H1 (cell line): ENCODE data around the gene FXN. TPM values are rescaled to one million over a fixed set of nuclear protein-coding genes. Genes with fewer than 3 reads are reported as not detected.

Experiments
- CTCF ChIA-PET: fragments of 300-600 bp; sonication (Branson Sonifier 250); formaldehyde crosslinking; loops from one replicate; lab custom pipeline; 2021; ENCODE audit not compliant: partially characterized antibody; lab: Charles Lee
- POLR2A ChIA-PET: fragments of 300-600 bp; sonication (Branson Sonifier 250); formaldehyde crosslinking; loops from one replicate; lab custom pipeline; 2021; ENCODE audit warnings: inconsistent platforms; ENCODE audit not compliant: partially characterized antibody; lab: Charles Lee
- DNase-seq, 2 experiments: peaks; one replicate each; pipeline versions ENCODE4 v3.0.0 to v3.0.0-alpha.2; 2010 to 2022; ENCODE audit warnings: low spot score in 2 of 2, low read depth in 1 of 2, mixed read lengths in 1 of 2
- FAIRE-seq: peaks from 2 replicates; lab custom pipeline; 2011; peaks lifted over from hg19 to GRCh38; lab: Jason Lieb, UNC
- H2AFZ ChIP-seq: 2 replicates; pipeline ENCODE4 v1.8.1; 2012; ENCODE audit warnings: low read length, inconsistent platforms
- H2AK5ac ChIP-seq: 2 replicates; pipeline ENCODE4 v1.6.1; 2013; ENCODE audit warnings: low read depth, low read length
- H2BK120ac ChIP-seq: replicated peaks from 2 replicates; pipeline ENCODE3; 2013; ENCODE audit warnings: low read depth, low read length, inconsistent platforms
- H2BK12ac ChIP-seq: 2 replicates; pipeline ENCODE4 v1.6.1; 2013; ENCODE audit warnings: low read depth, low read length
- H2BK15ac ChIP-seq: 2 replicates; pipeline ENCODE4 v1.6.1; 2013; ENCODE audit warnings: low read length
- H2BK20ac ChIP-seq: 2 replicates; pipeline ENCODE4 v1.6.1; 2013; ENCODE audit warnings: low read length
- H2BK5ac ChIP-seq: 2 replicates; pipeline ENCODE4 v1.6.1; 2013; ENCODE audit warnings: low read depth, low read length
- H3K14ac ChIP-seq: 2 replicates; pipeline ENCODE4 v1.6.1; 2013; ENCODE audit warnings: inconsistent platforms; ENCODE audit not compliant: insufficient read length
- H3K18ac ChIP-seq: 2 replicates; pipeline ENCODE4 v1.6.1; 2013; ENCODE audit warnings: low read length; ENCODE audit errors: extremely low read depth
- H3K23ac ChIP-seq: 2 replicates; pipeline ENCODE4 v1.6.1; 2013; ENCODE audit warnings: inconsistent platforms; ENCODE audit not compliant: insufficient read length
- H3K23me2 ChIP-seq: 2 replicates; pipeline ENCODE4 v1.6.1; 2013; ENCODE audit warnings: low read depth, low read length
- H3K27ac ChIP-seq: 2 replicates; pipeline ENCODE4 v1.6.1; 2011; ENCODE audit warnings: low read depth, low read length, inconsistent platforms
- H3K27me3 ChIP-seq, 4 experiments: replicated peaks in 1 of 4; 1 replicate in 1 of 4; 2 replicates in 3 of 4; pipeline versions ENCODE4 v1.6.1 to v1.8.1; 2011 to 2013; ENCODE audit warnings: low read length in 3 of 4, mild to moderate bottlenecking in 3 of 4, inconsistent platforms in 2 of 4, mixed read lengths in 2 of 4, moderate library complexity in 1 of 4; ENCODE audit not compliant: control insufficient read depth in 3 of 4, insufficient read depth in 3 of 4; ENCODE audit errors: extremely low read depth in 1 of 4
- H3K36me3 ChIP-seq, 4 experiments: 2 replicates each; pipeline versions ENCODE4 v1.6.1 to v1.8.1; 2011 to 2013; ENCODE audit warnings: mild to moderate bottlenecking in 4 of 4, low read length in 3 of 4, moderate library complexity in 2 of 4, control low read depth in 1 of 4, inconsistent platforms in 1 of 4; ENCODE audit not compliant: insufficient read depth in 4 of 4, control insufficient read depth in 2 of 4
- H3K4ac ChIP-seq: replicated peaks from 2 replicates; pipeline ENCODE3; 2013; ENCODE audit warnings: low read length, low read depth, mixed read lengths, inconsistent platforms; ENCODE audit not compliant: insufficient read length
- H3K4me1 ChIP-seq, 4 experiments: replicated peaks in 1 of 4; 1 replicate in 1 of 4; 2 replicates in 3 of 4; pipeline versions ENCODE4 v1.6.1 to v1.8.1; 2011 to 2013; ENCODE audit warnings: low read length in 3 of 4, inconsistent platforms in 2 of 4, mixed read lengths in 1 of 4; ENCODE audit not compliant: insufficient read depth in 4 of 4, control insufficient read depth in 3 of 4
- H3K4me2 ChIP-seq, 2 experiments: 2 replicates each; pipeline versions ENCODE4 v1.6.1 to v1.8.1; 2011 to 2013; ENCODE audit warnings: low read depth in 2 of 2, low read length in 2 of 2, control low read depth in 1 of 2, inconsistent platforms in 1 of 2, mild to moderate bottlenecking in 1 of 2; ENCODE audit not compliant: insufficient read depth in 1 of 2
- H3K4me3 ChIP-seq, 4 experiments: fragments of 200-600, 300-600 bp in 1 of 4; sonication (generic), shearing (Covaris generic), sonication (Bioruptor Twin) in 1 of 4; 2 replicates each; pipeline versions ENCODE4 v1.5.1 to v1.8.1; 2011 to 2016; ENCODE audit warnings: low read length in 4 of 4, low read depth in 3 of 4, control low read depth in 2 of 4, inconsistent platforms in 2 of 4, mild to moderate bottlenecking in 2 of 4, mixed read lengths in 1 of 4, moderate library complexity in 1 of 4; ENCODE audit not compliant: insufficient read depth in 2 of 4; ENCODE audit errors: extremely low read depth in 1 of 4
- H3K56ac ChIP-seq: replicated peaks from 2 replicates; pipeline ENCODE3; 2013; ENCODE audit warnings: low read depth, mild to moderate bottlenecking, mixed read lengths, low read length, inconsistent platforms; ENCODE audit not compliant: insufficient read length
- H3K79me1 ChIP-seq: 2 replicates; pipeline ENCODE4 v1.6.1; 2013; ENCODE audit warnings: low read depth, low read length, control low read depth
- H3K79me2 ChIP-seq, 2 experiments: 2 replicates each; pipeline versions ENCODE4 v1.6.1 to v1.8.1; 2012 to 2013; ENCODE audit warnings: low read length in 2 of 2, mild to moderate bottlenecking in 2 of 2, inconsistent platforms in 1 of 2; ENCODE audit not compliant: insufficient read depth in 2 of 2, control insufficient read depth in 1 of 2
- H3K9ac ChIP-seq, 4 experiments: replicated peaks in 1 of 4; 1 replicate in 1 of 4; 2 replicates in 3 of 4; pipeline versions ENCODE4 v1.6.1 to v1.8.1; 2011 to 2013; ENCODE audit warnings: low read depth in 3 of 4, low read length in 3 of 4, control low read depth in 2 of 4, mild to moderate bottlenecking in 2 of 4, moderate library complexity in 2 of 4, inconsistent platforms in 1 of 4; ENCODE audit errors: extremely low read depth in 1 of 4
- H3K9me3 ChIP-seq, 2 experiments: 2 replicates each; pipeline versions ENCODE4 v1.6.1 to v1.8.1; 2012 to 2013; ENCODE audit warnings: mild to moderate bottlenecking in 2 of 2, moderate library complexity in 2 of 2, control low read depth in 1 of 2, inconsistent platforms in 1 of 2, low read depth in 1 of 2, low read length in 1 of 2, mixed read lengths in 1 of 2; ENCODE audit not compliant: insufficient read depth in 2 of 2
- H4K20me1 ChIP-seq, 2 experiments: replicated peaks in 1 of 2; 2 replicates each; pipeline versions ENCODE3 to v1.8.1; 2011 to 2013; ENCODE audit warnings: inconsistent platforms in 2 of 2, low read length in 2 of 2, mild to moderate bottlenecking in 1 of 2; ENCODE audit not compliant: insufficient read depth in 2 of 2, control insufficient read depth in 1 of 2
- H4K5ac ChIP-seq: 2 replicates; pipeline ENCODE4 v1.6.1; 2013; ENCODE audit warnings: low read length, low read depth, mixed read lengths, inconsistent platforms; ENCODE audit not compliant: insufficient read length
- H4K8ac ChIP-seq: 2 replicates; pipeline ENCODE4 v1.8.0; 2013; ENCODE audit warnings: mild to moderate bottlenecking, moderate library complexity, low read length, inconsistent platforms; ENCODE audit not compliant: insufficient read depth; ENCODE audit errors: extremely low read depth
- H4K91ac ChIP-seq: replicated peaks from 2 replicates; pipeline ENCODE3; 2013; ENCODE audit warnings: low read length, mixed read lengths, inconsistent platforms; ENCODE audit not compliant: insufficient read length
- BCL11A ChIP-seq, 2 experiments: IDR thresholded peaks; one replicate each; pipeline ENCODE4 v1.6.1; 2011; ENCODE audit warnings: low read depth in 2 of 2, low read length in 2 of 2, mild to moderate bottlenecking in 2 of 2
- BRCA1 ChIP-seq: IDR thresholded peaks from 2 replicates; pipeline ENCODE4 v1.6.1; 2012; ENCODE audit warnings: low read depth, low read length, improper control_type of control experiment
- CREB1 ChIP-seq: IDR thresholded peaks from 2 replicates; pipeline ENCODE4 v1.6.1; 2012; ENCODE audit warnings: inconsistent platforms
- GABPA ChIP-seq: IDR thresholded peaks from 2 replicates; pipeline ENCODE4 v1.6.1; 2011; ENCODE audit warnings: mild to moderate bottlenecking, low read length, moderate library complexity, borderline replicate concordance; ENCODE audit not compliant: insufficient read depth
- HDAC6 ChIP-seq: IDR thresholded peaks from one replicate; pipeline ENCODE4 v1.7.1; 2012; ENCODE audit warnings: low read depth, mild to moderate bottlenecking, inconsistent platforms, low read length, moderate library complexity
- MAX ChIP-seq: IDR thresholded peaks from 2 replicates; pipeline ENCODE4 v1.6.1; 2012; ENCODE audit warnings: inconsistent platforms
- NANOG ChIP-seq: IDR thresholded peaks from 2 replicates; pipeline ENCODE4 v1.6.1; 2011; ENCODE audit warnings: low read length, low read depth, mild to moderate bottlenecking, inconsistent platforms; ENCODE audit not compliant: insufficient read depth, poor library complexity, severe bottlenecking
- NRF1 ChIP-seq: IDR thresholded peaks from 2 replicates; pipeline ENCODE4 v1.6.1; 2011; ENCODE audit warnings: mild to moderate bottlenecking, low read depth, low read length, improper control_type of control experiment
- RFX5 ChIP-seq: IDR thresholded peaks from 2 replicates; pipeline ENCODE4 v1.6.1; 2011; ENCODE audit warnings: low read depth, low read length, improper control_type of control experiment, borderline replicate concordance
- RXRA ChIP-seq: IDR thresholded peaks from 2 replicates; pipeline ENCODE4 v1.6.1; 2011; ENCODE audit warnings: low read depth, mild to moderate bottlenecking, low read length, moderate library complexity; ENCODE audit not compliant: insufficient read depth
- SIRT6 ChIP-seq: IDR thresholded peaks from one replicate; pipeline ENCODE4 v1.7.1; 2012; ENCODE audit warnings: low read length, inconsistent platforms
- TCF12 ChIP-seq: IDR thresholded peaks from 2 replicates; pipeline ENCODE4 v1.6.1; 2011; ENCODE audit warnings: low read depth, mild to moderate bottlenecking, low read length
- USF2 ChIP-seq: IDR thresholded peaks from 2 replicates; pipeline ENCODE4 v1.6.1; 2011; ENCODE audit warnings: low read length, improper control_type of control experiment
- YY1 ChIP-seq: IDR thresholded peaks from 2 replicates; pipeline ENCODE4 v1.6.1; 2011; ENCODE audit warnings: low read depth, mild to moderate bottlenecking, low read length
- WGBS, 2 experiments: shearing (Covaris generic) in 1 of 2; methylation state at CpG; one replicate each; pipeline versions ENCODE4 v1.1.6 to v1.1.7; 2013 to 2015; ENCODE audit warnings: low lambda C conversion rate in 2 of 2, mixed read lengths in 2 of 2, inconsistent platforms in 1 of 2, low coverage in 1 of 2, missing lambda C conversion rate in 1 of 2; ENCODE audit not compliant: insufficient replicate concordance in 2 of 2, insufficient coverage in 1 of 2, insufficient read length in 1 of 2; ENCODE audit errors: extremely low coverage in 1 of 2, missing lambda C conversion rate in 1 of 2; 5-methylcytosine and 5-hydroxymethylcytosine counted together
- polyA plus RNA-seq, 7 experiments: library from polyadenylated mRNA; depleted of rRNA in 3 of 7; stranded (reverse) in 5 of 7; unstranded in 2 of 7; fragments of >200 nt in 5 of 7; fragments of 200-250 nt in 2 of 7; gene quantifications; 1 replicate in 5 of 7; 2 replicates in 1 of 7; 4 replicates in 1 of 7; pipeline versions ENCODE4 v1.2.1 to v1.2.3, GENCODE V29; 2011 to 2013; ENCODE audit warnings: missing spikeins in 2 of 7, mixed read lengths in 2 of 7
- total RNA-seq: library from RNA; stranded (reverse); fragmentation: NEBNext Ultra II Directional; extraction: Animal tissue kit (Norgen Biotek cat#: 25700); gene quantifications from 2 replicates; pipeline ENCODE4 v1.2.1, GENCODE V29; 2021

The FXN gene
- total and polyA plus RNA-seq, 2 of the 8 experiments (the other 6 are each of a cell fraction or from before 2014, with no cell fraction given) = 34.2 to 37.5 TPM

- H3K4ac ChIP-seq = no peak overlapping the region
- WGBS, 2 experiments = 93% methylated on average over 5 of the region's 5 CpGs; no CpG with 5 or more reads in 1 of the 2 experiments
- H3K36me3 ChIP-seq = peaks cover 0 to 4% (median 3%) of the 10 kb centered on the region in 4 experiments; a peak in 2 of 8 replicates
- no peak overlapping the region for H2BK120ac ChIP-seq
- POLR2A ChIA-PET = interaction anchor here (1.2 to 1.8 kb wide), 2 partner anchors 14 to 124 kb away, joined by 3 read pairs; no protein-coding TSS in a partner anchor
- no peak overlapping the region for H3K27ac ChIP-seq
- no peak overlapping the region for H2BK20ac ChIP-seq
- H3K79me1 ChIP-seq = no peaks in the 10 kb centered on the region
- H4K20me1 ChIP-seq = no peaks in the 10 kb centered on the region
- no peak overlapping the region for H2AFZ ChIP-seq
- H3K56ac ChIP-seq = no peak overlapping the region
- no peak overlapping the region for H3K4me2 ChIP-seq
- CTCF ChIA-PET = interaction anchor here (0.7 to 1.6 kb wide), 4 partner anchors 9 to 34 kb away, joined by 3 to 6 read pairs (median 4); no protein-coding TSS in a partner anchor
- H2BK5ac ChIP-seq = no peak overlapping the region
- no peaks in the 10 kb centered on the region for H3K23me2 ChIP-seq
- H3K14ac ChIP-seq = no peak overlapping the region
- H3K18ac ChIP-seq = no peak overlapping the region
- H3K4me3 ChIP-seq = no peak overlapping the region
- no peak overlapping the region for H3K23ac ChIP-seq
- H3K4me1 ChIP-seq = no peaks in the 10 kb centered on the region
- DNase-seq (no peak), FAIRE-seq (no peak)
- no peak overlapping the region for H2BK15ac ChIP-seq
- no peaks in the 10 kb centered on the region for H3K9me3 ChIP-seq
- no peak overlapping the region for H4K8ac ChIP-seq
- no peak overlapping the region for H4K5ac ChIP-seq
- H2AK5ac ChIP-seq = no peak overlapping the region
- H4K91ac ChIP-seq = no peak overlapping the region
- H3K27me3 ChIP-seq = no peaks in the 10 kb centered on the region
- no peak overlapping the region for H3K9ac ChIP-seq
- H2BK12ac ChIP-seq = no peak overlapping the region
- no peaks in the 10 kb centered on the region for H3K79me2 ChIP-seq
- TF ChIP-seq USF2 (no peak), RXRA (no peak), GABPA (no peak), CREB1 (no peak), SIRT6 (no peak), MAX (no peak), RFX5 (no peak), YY1 (no peak), NANOG (no peak), NRF1 (no peak), HDAC6 (no peak), BRCA1 (no peak), BCL11A (IDR thresholded peaks at IDR 0.05; ENCODE audit: low read depth in 2 of 2, low read length in 2 of 2) (no peak), TCF12 (no peak)
Measured at GRCh38 chr9:69076550-69076949, 41.0 kb downstream of the FXN start.
